GM21526 (cell line): Measurements from ENCODE around the gene GNB1L.

Experiments
- ATAC-seq: cut with Tn5 transposase; IDR thresholded peaks from one replicate; pipeline ENCODE4 v1.9.1; 2021; ENCODE audit warnings: moderate library complexity; ENCODE audit not compliant: unreplicated experiment, low FRiP score

GNB1L gene

GRCh38 chr22:19826619-19826950 lies 28.1 kb downstream of the GNB1L start:
- no peak for ATAC-seq

DNA sequence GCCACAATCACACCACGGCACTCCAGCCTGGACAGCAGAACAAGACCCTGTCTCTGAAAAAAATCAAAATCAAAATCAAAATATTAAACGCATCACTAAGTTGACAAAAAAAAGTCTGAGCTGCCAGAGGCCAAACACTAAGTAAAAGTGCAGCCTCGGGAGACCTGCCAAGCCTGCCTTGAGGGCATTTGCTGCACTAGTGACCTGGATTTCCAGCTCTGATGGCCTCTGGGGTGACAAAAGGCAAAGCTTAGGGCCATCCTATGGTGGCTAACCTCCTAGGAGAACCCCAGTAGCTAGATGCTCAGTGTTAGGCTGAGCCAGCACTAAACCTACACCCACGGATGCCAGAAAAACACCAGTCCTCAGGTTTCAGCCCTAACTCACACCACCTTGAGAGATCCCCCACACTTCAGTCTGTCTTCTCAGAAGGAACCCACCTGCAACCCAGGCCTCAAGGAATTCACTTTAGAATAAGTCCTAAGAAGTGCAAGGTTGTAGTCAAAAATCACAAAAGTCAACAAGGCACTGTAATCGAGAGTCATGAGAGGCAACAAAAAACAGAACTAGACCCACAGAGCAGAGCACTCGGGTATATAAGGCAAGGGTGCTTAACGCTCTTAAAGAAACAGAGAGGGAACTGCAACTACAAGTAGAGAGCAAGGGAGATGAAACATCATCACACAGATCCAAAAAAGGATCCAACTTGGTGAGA lies 28.6 kb downstream of the GNB1L start:
- no peak for ATAC-seq

GRCh38 chr22:19824926-19825339 lies 29.7 kb downstream of the GNB1L start:
- ATAC-seq, result no peak

DNA sequence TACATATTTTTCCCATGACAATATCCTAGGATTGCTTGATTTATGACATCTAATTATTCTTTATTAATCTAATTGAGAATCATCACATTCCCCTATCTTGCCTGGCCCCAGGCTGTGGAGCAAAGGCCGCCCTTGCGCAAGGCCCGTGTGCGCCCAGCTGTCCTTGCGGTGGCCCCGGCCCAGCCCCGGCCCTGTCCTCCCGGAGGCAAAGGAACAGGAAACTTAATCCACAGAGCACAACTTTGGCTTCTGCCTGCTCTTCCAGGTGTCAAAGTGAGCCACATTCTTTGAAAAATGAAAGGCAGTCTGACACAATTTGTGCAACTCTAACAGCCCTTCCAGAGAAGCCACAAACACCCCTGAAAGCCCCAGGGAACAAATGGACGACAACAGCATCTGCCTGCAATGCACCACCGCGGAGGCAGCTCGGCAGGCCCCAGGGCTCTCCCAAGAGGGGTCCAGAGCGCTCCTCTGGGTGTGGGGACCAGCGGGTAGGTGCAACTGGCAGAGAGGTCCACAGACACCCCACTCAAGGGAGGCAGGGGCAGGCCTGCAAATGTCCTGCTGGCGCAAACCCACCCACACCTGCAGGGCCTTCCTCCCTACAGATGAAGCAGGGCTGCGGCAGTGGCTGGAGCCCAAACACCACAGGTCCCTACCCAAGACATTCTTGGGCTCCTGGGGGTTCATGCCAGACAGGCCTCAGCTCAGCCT lies 30.3 kb downstream of the GNB1L start:
- no peak for ATAC-seq

DNA sequence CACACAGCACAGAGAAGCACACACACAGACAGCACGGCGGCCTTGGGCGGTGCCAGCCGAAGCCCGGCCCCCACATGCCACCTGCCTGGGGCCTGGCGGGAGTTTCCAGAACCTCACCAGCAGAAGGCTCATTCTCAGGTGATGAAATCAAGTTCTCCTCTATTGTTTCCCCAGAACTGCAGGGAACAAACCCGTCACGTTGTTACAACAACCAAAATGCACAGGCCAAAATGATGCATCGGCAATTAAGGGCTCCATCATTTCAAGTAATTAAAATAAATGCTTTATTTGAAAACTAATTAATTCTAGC lies 30.8 kb downstream of the GNB1L start:
- no peak for ATAC-seq

DNA sequence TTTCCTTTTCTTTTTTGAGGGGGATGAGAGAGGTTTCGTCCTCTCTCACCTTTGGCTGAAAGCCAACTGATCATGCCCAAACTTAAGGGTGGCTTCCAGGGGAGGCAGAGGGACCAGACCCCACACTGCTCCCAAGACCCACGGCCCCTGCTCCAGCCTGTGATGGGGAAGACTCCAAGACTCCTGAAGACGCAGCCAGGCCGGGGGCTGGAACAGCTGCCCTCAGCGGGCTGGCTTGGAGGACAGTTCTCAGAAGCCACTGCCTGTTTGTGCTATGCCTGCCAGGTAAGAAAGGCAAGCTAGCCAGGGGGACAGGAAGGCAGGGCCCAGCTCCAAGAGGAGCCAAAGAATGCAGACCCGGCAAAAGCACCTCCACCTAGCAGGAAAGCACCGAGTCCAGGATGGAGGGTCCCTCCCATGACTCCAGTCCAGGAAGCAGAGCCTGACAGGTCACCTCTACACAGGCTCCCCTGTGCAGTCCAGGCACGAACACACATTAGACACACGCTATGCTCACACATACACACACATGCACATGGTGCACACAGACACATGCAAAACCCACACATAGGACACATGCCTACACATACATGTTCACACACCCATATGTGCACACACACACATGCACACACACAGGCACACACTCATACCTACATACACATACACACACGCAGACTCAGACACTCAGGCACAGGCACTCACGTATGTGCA lies 31.3 kb downstream of the GNB1L start:
- ATAC-seq, result no peak

DNA sequence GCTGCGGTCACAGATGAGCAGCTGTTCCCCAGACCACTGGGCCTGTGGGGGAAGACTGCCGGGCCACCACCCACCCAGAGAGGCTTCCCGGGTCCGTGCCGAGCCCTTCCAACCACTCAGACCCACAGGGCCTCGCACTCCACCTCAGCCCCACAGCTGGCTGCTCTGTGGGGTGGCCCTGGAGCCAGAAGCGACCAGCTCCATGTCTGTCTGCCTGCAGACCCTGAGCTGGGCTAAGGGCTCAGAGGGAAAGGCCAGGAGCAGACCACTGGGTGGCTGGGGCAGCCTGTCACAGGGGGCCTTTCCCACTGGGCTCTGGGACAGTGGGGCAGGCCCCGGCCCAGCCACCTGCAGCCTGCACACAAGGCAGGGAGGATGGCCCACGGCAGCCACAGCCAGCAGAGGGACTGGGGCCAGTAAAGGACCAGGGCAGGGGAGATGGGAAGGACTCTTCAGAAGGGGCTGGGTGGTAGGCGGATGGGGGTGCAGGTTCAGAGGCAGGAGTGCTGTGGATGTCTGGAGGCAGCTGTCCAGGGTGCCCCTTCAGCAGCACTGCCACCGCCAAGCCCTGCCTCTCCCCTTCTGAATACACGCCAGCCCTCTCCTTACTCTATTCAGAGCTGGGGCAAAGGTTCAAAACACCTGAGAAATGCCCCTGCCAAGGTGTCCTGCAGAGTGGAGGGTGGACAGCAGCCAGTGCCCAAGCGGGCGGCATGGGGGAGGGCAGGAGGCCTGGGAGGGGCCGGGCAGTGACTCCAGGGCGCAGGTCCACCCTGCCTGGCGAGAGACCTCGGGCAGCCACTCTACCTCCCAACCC lies 32.2 kb downstream of the GNB1L start:
- no peak for ATAC-seq

GRCh38 chr22:19821523-19822300 lies 33.0 kb downstream of the GNB1L start:
- no peak for ATAC-seq

DNA sequence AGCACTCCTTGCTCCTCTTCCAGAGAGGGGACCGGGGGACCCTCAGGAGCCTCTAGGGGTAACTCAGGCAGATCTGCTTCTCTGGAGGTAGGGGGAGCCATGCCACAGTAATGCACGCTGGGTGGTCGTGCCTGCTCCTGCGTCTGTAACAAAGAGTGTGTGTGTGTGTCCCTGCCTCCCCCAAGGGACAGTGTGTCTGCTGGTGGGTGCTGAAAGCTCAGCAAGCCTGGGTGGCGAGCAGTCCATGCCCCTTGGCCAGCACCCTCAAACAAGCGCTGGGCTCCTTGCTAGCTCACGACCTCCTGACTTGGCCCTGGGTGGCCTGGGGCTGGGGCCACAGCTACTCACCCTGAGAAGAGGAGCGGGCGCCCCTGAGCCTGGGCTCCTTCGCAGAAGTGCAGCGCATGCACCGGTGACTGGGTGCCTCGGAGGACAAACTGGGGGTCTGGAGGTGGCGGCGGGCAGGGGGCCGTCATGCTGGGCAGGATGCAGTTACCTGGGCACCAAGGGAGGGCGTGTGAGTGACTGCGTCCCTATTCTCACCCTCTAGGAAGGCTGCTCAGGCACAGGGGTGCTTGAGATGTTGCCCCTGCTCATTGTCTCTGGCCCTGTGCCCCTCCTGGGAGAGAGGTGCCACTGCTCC lies 33.7 kb downstream of the GNB1L start:
- no peak for ATAC-seq

GRCh38 chr22:19819911-19820879 lies 34.5 kb downstream of the GNB1L start:
- ATAC-seq, result no peak

- no peak for ATAC-seq
Measured at GRCh38 chr22:19819208-19819910, 35.3 kb downstream of the GNB1L start.

DNA sequence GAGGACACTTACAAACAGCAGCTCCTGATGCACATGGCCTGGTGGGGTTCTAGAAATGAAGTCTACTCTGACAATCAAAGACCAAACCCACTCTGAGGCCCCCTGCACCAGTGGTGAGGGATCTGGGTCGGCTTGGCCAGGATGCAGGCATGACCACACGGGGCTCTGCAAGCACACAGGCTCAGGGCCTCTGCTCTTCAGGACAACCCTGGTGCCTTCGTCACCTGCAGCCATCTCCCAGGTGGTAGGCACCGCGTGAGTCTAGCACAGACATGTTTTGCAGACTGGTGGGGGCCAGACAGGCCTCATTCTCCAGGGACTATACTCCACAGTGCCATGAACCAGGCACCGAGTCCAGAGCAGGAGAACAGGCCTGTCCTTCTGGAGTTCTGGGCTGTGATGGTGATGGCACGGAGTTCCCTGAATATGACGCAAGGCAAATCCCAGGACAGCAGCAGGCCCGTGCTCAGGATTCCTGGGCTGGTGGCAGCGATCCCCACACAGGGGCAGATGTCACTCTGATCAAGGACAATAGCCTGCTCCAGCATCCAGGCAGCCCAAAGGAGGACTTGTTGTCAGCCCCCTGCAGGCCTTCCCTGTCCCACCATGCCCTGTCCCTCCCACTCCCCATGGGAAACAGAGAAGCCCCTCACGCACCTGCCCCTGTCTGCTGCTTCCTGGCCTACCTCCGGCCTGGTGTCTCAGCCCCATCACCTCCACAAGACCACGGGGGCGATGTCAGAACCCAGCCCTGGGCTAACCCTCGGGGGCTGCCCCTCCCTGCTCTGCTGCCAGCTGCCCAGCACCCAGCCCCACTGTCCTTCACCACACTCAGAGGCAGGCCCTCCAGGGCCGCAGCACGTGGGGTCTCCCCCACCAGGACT lies 36.1 kb downstream of the GNB1L start:
- ATAC-seq, result no peak

GRCh38 chr22:19816372-19817119 lies 38.1 kb downstream of the GNB1L start:
- ATAC-seq, result no peak

GRCh38 chr22:19815823-19816290 lies 38.8 kb downstream of the GNB1L start:
- no peak for ATAC-seq

- no peak for ATAC-seq
Measured at GRCh38 chr22:19815093-19815822, 39.4 kb downstream of the GNB1L start.

DNA sequence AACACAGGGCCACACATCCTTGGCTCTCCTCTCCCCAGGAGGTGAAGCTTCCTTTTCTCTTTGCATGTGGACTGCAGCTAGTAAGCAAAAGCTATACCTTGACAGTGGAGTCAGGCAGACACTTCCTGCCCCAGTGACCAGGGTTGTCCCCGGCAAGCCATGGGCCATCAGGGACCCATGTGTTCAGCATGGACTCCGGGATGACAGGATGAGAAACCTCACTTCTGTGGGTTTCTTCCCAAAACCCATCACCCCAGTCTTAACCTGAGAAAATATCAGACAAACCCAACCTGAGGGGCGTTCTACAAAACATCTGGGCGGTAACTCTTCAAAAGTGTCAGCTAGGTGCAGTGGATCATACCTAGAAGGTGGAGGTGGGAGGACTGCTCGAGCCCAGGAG lies 40.2 kb downstream of the GNB1L start:
- ATAC-seq, result no peak
